GM21737 (cell line): ENCODE results near the gene COX6B2.
"Not testable (repeated sequence)": the region's sequence is repeated elsewhere in the genome, so short reads cannot be mapped to it uniquely, and the experiment has no call there.

Experiments used
- ATAC-seq: cut with Tn5 transposase; IDR thresholded peaks from one replicate; pipeline ENCODE4 v1.9.1; 2021; ENCODE audit warnings: mild to moderate bottlenecking, moderate library complexity; ENCODE audit not compliant: unreplicated experiment

The COX6B2 gene

DNA sequence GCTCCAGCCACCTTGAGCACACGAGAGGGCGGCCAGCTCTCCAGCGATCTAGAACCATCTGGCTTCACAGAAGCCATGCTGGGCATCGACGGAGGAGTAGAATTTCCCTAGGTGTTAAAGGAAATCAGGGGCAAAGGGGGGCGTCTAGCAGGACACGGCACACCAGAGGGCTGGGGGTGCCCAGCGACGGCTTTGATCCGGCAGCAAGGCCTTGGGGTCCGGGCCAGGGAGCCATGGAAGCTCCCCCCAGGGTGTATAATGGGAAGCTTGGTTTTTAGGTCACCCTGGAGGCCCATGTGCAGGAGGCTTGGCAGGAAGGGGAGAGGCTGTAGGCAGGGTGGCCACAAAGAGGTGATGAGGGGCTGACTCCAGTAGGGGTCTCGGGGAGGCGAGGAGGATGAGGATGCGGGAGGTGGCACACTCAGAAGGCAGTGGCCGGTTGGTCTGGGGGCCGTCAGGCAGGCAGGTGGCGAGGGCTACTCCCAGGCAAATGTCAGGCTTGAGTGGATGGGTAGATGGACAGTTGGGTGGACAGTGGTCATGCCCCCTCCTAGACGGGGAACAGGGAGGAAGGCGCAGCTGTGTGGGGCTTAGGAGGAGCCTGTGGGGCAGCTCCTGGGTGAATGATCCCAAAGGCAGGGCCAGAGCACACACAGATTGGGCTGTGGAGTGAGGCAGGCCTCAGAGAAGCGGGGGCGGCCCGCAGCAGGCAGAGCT lies 9.3 kb downstream of the COX6B2 start:
- ATAC-seq: no peak

DNA sequence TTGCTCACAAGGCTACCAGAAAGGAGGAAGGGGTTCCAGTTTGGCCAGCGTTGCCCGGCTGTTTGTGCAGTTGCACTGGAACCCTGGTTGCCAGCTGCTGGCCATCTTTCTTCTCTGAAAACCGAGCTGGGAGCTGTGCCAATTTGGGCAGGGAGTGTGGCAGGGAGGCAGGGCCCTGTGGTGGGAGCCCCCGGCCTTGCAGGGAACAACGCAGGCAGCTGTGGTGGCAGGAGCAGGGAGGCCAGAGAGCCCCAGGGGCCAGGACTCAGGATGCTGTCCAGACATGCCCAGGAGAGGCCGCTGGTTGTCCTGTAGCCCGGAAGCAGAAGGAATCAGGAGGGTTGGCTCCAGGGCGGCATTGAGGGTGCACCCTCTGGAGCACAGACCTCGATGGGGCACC lies 10.1 kb downstream of the COX6B2 start:
- no peak for ATAC-seq

DNA sequence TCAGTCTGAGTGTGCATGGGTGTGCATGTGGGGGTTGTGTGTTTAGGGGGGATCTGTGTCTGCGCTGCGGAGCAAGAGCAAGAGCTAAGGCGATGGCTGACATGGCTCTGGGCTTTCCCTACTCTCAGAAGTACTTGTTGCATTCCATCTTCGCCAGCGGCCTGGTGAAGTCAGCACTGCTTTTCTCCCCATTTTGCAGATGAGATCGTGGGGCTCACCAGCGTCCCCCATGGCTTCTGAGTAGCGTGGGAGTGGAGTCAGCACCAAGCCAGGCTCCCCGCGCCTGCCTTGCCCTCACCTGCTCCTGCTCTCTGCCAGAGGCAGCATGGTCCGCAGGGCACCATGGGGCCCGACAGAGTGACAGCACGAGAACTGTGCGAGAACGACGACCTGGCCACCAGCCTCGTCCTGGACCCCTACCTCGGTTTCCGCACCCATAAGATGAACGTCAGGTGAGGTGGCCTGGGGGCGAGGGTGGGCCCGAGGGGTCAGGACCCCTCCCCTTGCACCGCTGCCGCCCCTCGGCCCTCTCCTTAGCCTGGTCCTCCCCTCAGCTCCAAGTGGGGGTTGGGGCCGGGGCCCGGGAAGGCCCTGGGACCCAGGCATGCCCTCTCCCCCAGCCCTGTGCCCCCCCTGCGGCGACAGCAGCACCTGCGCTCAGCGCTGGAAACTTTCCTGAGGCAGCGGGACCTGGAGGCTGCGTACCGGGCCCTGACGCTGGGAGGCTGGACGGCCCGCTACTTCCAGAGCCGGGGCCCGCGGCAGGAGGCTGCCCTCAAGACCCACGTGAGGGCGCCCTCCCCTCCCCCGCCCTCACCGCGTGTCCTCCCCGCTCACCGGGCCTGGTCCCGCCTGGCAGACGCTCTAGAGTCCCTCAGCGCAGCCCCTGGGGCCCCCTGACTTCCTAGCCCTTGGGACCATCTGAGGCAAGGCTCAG lies 12.7 kb downstream of the COX6B2 start:
- no peak for ATAC-seq

DNA sequence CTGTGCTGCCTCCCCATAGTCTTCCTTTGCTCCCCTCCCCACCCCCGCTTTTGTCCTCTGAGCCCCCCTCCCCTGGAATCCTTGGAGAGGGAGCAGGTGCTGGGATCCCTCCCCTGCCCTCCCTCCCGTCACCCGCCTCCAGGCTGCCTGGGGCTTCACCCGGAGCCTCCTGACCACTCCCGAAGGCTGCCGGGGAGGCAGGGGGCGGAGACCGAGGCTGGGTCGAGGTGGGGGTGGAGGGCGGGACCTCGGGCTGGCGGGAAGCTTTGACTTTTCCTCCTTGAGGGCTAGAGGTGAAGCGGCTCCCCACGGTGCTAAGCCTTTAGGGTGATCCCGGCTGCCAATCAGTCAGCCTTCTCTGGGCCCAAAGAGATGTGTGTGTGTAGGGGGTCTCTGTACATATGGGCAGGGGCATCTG lies 13.3 kb downstream of the COX6B2 start:
- ATAC-seq: no peak

DNA sequence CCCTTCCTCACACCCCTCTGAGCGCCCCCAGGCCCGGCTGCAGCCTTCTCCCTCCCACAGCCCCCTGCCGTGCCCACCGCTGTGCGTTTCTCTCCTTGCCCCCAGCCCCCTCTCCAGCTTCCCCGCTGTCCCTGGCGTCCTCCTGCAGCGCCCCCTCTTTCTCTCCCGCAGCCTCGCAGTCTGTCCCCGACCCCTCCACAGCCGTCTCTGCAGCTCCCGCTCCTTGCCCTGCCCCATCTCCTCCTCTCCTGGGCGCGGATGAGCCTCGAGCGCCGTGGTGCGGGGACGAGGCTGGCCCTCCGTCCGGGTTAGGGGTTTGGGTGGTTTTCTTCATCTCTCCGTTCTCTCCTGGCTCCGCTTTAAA lies 13.8 kb downstream of the COX6B2 start:
- no peak for ATAC-seq

DNA sequence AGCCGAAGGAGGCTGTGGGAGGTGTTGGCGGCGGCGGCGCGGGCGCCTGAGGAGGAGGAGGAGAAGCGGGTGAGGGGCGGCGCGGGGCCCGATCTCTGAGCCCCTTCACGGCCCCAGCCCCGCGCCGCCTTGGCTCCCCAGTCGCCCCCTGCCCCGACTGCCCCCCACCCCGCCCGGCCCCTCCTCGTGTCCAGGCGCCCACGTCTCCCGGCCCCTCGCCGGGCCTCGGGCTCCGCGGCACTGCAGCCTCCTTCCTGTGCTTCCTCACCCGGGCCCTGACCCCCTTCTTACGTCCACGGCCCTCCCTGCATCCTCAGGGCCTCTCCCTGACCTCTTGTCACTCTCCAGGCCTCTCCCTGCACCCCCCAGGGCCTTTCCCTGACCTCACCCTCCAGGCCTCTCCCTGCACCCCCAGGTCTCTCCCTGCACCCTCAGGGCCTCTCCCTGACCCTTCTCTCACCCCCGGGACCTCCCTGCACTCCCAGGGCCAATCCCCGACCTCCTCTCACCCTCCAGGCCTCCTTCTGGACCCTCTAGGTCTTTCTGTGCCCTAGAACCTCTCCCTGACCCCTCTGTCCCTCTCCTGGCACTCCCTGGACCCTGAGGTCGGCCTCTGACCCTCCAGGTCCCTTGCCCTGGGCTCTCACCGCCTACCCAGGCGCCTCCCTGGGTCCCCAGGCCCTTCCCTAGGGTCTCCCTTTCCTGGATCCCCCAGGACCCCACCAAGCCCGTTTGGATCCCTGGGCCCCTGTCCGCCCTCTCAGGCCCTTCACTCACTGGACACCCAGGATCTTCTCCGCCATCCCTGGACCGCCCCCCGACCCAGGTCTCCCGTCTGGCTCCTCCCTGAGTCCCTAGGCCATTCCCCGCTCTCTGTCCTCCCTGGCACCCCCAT lies 14.4 kb downstream of the COX6B2 start:
- ATAC-seq: no peak

DNA sequence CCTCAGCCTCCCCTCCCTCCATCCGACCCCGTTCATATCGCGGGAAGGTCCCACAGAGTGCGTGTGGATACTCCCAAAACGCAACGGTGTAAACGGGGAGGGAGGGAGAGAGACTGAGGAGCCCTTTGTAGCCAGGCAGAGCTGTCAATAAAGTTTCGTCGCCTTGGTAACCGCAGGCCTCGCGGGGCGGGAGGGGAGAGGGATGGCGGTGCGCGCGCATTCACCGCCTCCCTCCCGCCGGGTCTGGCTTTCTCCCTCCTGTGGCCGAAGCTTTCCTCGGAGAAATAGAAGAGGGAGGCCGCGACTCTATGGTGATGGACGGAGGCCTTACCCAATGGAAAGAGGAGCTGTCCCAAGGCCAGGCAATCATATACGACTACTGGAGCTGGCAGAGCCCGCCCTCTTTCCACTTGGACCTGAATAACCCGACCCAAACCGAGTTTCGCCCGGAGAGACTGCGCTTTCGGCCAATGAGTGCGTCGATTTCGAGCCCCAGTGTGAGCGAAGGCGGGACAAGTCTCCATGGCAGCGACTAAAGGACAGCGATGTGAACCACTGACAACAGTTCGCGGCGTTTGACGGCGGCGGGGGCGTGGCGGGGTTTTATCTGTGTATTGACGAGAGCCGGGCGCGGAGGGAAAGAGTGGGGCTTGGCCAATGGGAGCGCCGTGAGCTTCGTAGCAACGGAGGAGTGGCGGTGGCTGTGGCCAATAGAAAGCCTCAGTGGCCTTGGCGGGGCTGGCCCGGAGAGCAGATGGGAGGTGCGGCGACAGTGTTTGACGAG lies 15.2 kb downstream of the COX6B2 start, which contains the start of gene KMT5C:
Gene KMT5C, plus strand, starts transcription at position 772 of the 784 bp plus-strand sequence. CDS start 2,061 bp downstream, outside the sequence.
- peak; percentile 70 for ATAC-seq

DNA sequence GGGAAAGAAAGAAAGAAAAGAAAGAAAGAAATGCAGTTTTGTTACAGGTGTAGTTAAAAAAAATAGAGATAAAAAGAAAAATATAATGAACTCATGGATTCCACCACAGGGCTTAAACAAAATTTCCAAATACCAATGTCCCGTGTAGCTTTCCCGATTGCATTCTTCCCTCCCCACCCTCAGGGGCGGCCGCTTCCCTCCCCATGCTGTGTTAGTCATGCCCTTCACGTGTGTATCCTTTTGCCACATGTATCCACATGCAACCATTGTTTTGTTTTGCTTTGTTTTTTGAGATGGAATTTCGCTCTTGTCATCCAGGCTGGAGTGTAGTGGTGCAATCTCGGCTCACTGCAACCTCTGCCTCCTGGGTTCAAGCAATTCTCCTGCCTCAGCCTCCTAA lies 18.4 kb downstream of the COX6B2 start:
- no peak for ATAC-seq

DNA sequence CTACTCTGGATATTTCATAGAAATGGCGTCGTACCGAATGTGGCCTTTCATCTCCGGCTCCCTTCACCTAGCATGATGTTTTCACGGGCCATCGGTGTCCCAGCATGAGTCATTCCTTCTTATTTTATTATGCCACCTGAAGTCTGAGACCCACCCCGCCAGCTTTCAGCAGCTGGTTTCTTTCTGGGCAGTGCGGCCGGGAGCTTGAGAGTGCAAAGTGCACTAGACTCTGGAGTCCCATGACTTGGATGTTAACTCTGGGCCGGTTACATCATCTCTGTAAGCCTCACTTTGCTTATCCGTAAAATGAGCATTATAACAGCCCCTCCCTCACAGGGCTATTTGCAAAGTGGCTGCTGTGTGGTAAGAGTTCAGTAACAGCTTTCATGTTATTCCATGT lies 20.6 kb downstream of the COX6B2 start:
- ATAC-seq: no peak

DNA sequence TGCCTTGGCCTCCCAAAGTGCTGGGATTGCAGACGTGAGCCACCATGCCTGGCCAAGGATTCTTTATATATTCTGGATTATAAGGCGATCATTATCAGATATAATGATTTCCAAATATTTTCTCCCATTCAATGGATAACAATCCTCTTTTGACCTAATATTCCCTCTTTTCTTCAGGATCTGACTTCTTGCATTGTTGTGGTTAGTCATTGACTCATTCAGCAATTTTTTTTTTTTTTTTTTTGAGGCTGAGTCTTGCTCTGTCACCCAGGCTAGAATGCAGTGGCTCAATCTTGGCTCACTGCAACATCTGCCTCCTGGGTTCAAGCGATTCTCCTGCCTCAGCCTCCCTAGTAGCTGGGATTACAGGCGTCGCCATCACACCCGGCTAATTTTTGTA lies 24.7 kb downstream of the COX6B2 start:
- not testable (repeated sequence) for ATAC-seq

DNA sequence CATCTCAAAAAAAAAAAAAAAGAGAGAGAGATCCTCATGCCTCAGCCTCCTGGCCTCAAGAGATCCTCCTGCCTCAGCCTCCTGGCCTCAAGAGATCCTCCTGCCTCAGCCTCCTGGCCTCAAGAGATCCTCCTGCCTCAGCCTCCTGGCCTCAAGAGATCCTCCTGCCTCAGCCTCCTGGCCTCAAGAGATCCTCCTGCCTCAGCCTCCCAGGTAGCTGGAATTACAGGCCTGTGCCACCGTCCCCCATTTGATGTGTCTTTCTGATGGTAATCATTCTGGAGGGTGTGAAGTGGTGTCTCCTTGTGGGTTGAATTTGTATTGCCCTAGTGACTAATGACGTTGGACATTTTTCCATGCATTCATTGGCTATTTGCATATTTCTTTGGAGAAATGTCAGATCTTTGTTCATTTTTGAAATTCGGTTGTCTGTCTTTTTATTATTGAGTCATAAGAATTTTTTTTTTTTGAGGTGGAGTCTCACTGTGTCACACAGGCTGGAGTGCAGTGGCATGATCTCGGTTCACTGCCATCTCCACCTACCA lies 25.7 kb downstream of the COX6B2 start:
- not testable (repeated sequence) for ATAC-seq

DNA sequence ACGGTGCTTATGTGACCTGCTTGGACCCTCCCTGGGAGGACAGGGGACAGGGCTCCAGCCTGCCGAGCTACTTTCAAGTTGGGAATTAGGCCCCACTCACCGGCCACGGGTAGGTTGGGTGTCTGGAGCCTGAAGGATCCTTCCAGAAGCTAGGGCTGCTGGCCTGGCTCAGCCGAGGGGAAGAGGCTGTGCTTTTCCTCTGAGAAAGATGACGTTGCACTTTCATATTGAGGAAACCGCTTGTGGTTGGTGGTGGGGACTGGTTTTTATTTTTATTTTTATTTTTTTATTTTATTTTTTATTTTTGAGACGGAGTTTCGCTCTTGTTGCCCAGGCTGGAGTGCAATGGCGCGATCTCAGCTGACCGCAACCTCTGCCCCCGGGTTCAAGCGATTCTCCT lies 29.3 kb downstream of the COX6B2 start, which contains the start of gene TMEM150B:
Gene TMEM150B, minus strand, starts transcription at position 170 of the 400 bp plus-strand sequence. CDS start 4,305 bp downstream, outside the sequence.
- ATAC-seq: no peak

DNA sequence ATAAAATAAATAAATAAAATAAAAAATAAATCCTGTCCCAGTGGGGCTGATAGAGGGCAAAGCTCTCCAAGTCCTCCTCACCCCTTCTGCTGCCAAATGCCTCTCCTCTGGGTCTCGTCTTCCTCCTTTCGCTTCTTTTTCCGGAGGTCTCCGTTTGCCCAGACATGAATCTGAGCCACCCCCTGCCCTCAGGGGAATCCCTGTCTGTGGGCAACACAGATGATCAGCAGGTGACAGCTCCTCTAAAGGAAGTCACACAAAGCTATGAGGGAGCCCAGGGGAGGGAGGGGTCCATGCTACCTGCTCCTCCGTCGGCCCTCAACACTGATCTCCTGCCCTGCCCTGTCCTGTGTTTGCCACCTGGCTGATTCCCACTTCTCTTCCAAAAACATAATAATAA lies 29.9 kb downstream of the COX6B2 start:
- no peak for ATAC-seq

DNA sequence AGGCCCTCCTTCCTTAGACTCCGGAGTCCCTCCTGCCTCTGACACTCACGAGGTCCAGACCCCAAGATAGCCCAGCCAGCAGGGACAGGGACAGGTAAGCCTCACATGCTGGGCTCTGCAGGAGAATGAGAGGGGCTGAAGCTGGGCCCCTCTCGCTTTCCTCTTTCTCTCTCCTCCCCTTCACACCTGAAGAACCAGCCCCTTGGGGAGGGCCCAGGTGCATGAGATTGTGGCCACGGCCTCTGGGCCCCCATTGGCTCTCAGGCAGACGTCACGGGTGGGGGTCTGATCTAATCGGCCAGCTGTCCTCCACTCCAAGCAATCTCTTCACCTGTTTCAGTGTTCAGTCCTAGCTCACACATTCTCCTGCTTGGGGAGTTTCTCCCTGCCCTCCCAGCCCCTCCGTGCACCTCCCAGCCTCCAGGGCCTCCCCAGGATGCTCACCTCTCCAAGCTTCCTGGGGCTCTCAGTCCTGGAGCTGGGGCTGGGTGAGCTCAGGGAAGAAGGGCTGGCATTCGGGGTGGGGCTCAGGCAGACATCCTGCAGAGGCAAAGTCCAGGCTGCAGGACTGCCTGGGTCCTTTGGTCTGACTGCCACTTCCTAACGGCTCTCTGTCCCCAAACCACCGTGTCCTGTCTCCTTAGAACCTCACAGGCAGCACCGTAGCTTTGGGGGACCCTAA lies 32.2 kb downstream of the COX6B2 start:
- ATAC-seq: no peak

DNA sequence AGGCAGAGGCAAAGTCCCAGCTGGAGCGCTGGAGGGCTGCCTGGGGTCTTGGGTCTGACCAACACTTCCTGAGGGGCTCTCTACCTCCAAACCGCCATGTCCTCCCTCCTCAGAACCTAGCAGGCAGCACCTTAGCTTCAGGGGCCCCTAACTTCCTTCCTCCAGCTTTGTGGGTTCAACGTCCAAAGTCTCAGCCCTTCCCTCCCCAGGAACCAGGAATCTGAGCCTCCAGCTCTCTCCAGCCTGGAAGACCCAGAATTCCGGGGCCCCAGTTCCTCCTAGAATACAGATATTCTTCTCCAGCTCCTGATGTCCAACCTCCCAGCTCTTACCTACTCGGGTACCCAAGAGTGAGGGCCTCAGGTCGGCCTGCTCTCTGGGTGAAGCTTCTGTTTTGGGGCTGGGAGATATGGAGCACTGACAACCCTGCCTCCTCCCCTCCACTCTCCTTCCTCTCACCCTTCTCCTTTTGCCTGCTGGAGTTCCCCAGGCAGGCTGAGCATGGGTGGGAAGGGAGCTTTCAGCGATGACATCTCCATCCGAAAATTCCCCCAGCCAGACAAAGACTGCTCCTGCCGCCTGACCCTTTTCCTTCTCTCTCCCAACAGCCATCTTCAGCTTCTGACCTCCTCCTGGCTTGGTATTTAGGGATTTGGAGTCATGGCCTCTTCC lies 32.9 kb downstream of the COX6B2 start:
- no peak for ATAC-seq

DNA sequence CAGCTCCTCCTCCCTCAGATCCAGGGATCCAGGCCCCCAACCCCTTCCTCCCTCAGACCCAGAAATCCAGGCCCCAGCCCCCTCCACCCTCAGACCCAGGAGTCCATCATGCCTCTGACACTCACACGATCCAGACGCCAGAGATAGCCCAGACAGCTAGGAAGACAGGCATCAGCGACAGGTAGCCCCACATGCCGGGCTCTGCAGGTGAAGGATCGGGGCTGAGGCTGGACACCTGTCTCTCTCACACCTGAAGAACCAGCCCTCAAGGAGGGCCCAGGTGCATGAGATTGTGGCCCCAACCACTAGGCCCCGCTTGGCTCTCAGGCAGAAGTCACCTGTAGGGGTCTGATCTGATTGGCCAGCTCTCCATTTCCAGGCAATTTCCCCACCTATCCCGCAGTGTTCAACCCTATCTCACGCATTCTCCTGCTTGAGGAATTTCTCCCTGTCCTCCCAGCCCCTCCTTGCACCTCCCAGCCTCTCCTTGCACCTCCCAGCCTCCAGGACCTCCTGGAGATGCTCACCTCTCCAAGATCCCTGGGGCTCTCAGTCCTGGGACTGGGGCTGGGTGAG lies 33.6 kb downstream of the COX6B2 start:
- no peak for ATAC-seq

DNA sequence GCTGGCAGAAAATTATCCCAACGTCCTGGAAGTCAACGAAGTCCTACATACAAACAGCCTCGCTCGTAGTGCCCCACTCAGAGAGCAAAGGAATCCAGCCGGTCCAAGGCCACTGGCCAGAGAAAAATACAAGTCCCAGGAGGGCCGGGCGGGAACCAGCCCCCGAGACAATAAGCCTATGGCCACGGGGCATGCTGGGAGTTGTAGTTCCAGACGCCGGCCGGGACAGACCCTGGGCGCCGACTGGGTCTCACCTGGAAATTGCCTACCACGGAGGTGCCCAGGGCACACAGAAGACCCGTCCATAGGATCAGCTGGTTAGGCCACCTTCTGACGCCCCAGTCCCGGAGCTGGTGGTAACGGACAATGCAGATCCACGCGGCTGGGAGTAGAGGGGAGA lies 34.7 kb downstream of the COX6B2 start:
- no peak for ATAC-seq

DNA sequence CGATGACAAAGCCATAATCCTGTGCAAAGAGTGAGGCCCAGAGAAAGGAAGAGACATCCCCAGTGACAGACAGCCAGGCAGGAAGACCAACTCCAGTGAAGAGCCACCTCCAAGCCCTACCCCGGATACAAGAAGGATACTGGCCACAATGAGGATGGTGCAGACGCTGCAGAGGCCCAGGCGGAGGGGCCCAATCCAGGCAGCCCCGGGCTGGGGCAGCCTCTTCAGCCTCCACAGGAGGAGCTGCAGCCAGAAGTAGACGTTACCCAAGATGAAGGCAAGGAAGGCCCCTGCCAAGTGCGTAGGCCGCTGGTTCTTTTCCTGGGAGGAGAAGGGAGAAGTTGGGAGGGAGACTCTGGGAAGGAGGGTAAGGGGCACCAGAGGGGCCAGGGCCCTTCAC lies 37.9 kb downstream of the COX6B2 start:
- no peak for ATAC-seq
